GM11168 (cell line): ENCODE data around the gene HECW1.
"Not testable (repeated sequence)": the region's sequence is repeated elsewhere in the genome, so short reads cannot be mapped to it uniquely, and the experiment has no call there.

Experiments
- in situ Hi-C: fragments of 300-500 bp; cut with MboI; formaldehyde crosslinking; loops from one replicate; pipeline ENCODE4 v1.12.0; 2022; ENCODE audit warnings: low sequenced_read_pairs; ENCODE audit not compliant: unreplicated experiment

Gene HECW1

GRCh38 chr7:43199371-43200160 is 87.1 kb downstream of the HECW1 start:
- in situ Hi-C loops: no loop called here

- in situ Hi-C loops: no loop called here
These were observed 89.5 kb downstream of the HECW1 start for GRCh38 chr7:43201912-43202311.

GRCh38 chr7:43204081-43204480 is 91.6 kb downstream of the HECW1 start:
- in situ Hi-C loops: no loop called here

GRCh38 chr7:43205171-43205795 is 92.8 kb downstream of the HECW1 start:
- in situ Hi-C loops: no loop called here

GRCh38 chr7:43208242-43208641 is 95.8 kb downstream of the HECW1 start:
- in situ Hi-C loops: no loop called here

GRCh38 chr7:43210539-43210938 is 98.1 kb downstream of the HECW1 start:
- in situ Hi-C loops: not testable (repeated sequence)

- in situ Hi-C loops: no loop called here
These were observed 98.8 kb downstream of the HECW1 start for GRCh38 chr7:43211286-43211685.

- in situ Hi-C loops: no loop called here
These were observed 99.2 kb downstream of the HECW1 start for GRCh38 chr7:43211693-43212092.

GRCh38 chr7:43212921-43213320 is 100.5 kb downstream of the HECW1 start:
- in situ Hi-C loops: no loop called here

GRCh38 chr7:43215061-43215460 is 102.6 kb downstream of the HECW1 start:
- in situ Hi-C loops: no loop called here

GRCh38 chr7:43217055-43217454 is 104.6 kb downstream of the HECW1 start:
- in situ Hi-C loops: no loop called here

- in situ Hi-C loops: not testable (repeated sequence)
These were observed 106.5 kb downstream of the HECW1 start for GRCh38 chr7:43218901-43219300.

GRCh38 chr7:43220250-43220649 is 107.8 kb downstream of the HECW1 start:
- in situ Hi-C loops: no loop called here

- in situ Hi-C loops: no loop called here
These were observed 108.3 kb downstream of the HECW1 start for GRCh38 chr7:43220742-43221141.

- in situ Hi-C loops: no loop called here
These were observed 117.4 kb downstream of the HECW1 start for GRCh38 chr7:43229801-43230200.

GRCh38 chr7:43232366-43232765 is 119.9 kb downstream of the HECW1 start:
- in situ Hi-C loops: no loop called here

- in situ Hi-C loops: no loop called here
These were observed 121.6 kb downstream of the HECW1 start for GRCh38 chr7:43234073-43234472.

- in situ Hi-C loops: no loop called here
These were observed 122.5 kb downstream of the HECW1 start for GRCh38 chr7:43234968-43235367.

- in situ Hi-C loops: no loop called here
These were observed 128.1 kb downstream of the HECW1 start for GRCh38 chr7:43240565-43240964.

GRCh38 chr7:43242628-43243255 is 130.3 kb downstream of the HECW1 start:
- in situ Hi-C loops: no loop called here

GRCh38 chr7:43244232-43244631 is 131.8 kb downstream of the HECW1 start:
- in situ Hi-C loops: no loop called here
